Measurements from ENCODE around the gene PNMA6E.

The PNMA6E gene

GRCh38 chrX:153435845-153436244, 34.7 kb upstream of the PNMA6E start:
- no peak for DNase-seq (ENCODE audit: low read depth)

- no peak for DNase-seq (ENCODE audit: low read depth)
Observed at GRCh38 chrX:153434801-153435200, 33.7 kb upstream of the PNMA6E start.

- DNase-seq (ENCODE audit: low read depth) = no peak
Observed at GRCh38 chrX:153433781-153434285, 32.7 kb upstream of the PNMA6E start.

- DNase-seq (ENCODE audit: low read depth) = no peak
Observed at GRCh38 chrX:153433161-153433680, 32.1 kb upstream of the PNMA6E start.

GRCh38 chrX:153430796-153431195, 29.6 kb upstream of the PNMA6E start:
- no peak for DNase-seq (ENCODE audit: low read depth)

GRCh38 chrX:153426204-153426603, 25.1 kb upstream of the PNMA6E start:
- DNase-seq (ENCODE audit: low read depth) = no peak

- no peak for DNase-seq (ENCODE audit: low read depth)
Observed at GRCh38 chrX:153423652-153424051, 22.5 kb upstream of the PNMA6E start.

GRCh38 chrX:153421856-153422255, 20.7 kb upstream of the PNMA6E start:
- no peak for DNase-seq (ENCODE audit: low read depth)

- DNase-seq (ENCODE audit: low read depth) = no peak
Observed at GRCh38 chrX:153420851-153421599, 19.9 kb upstream of the PNMA6E start.

- no peak for DNase-seq (ENCODE audit: low read depth)
Observed at GRCh38 chrX:153417637-153418036, 16.5 kb upstream of the PNMA6E start.

- no peak for DNase-seq (ENCODE audit: low read depth)
Observed at GRCh38 chrX:153416781-153417450, 15.8 kb upstream of the PNMA6E start.

GRCh38 chrX:153414856-153415510, 13.8 kb upstream of the PNMA6E start:
- no peak for DNase-seq (ENCODE audit: low read depth)

- DNase-seq (ENCODE audit: low read depth) = no peak
Observed at GRCh38 chrX:153413731-153414130, 12.6 kb upstream of the PNMA6E start.

GRCh38 chrX:153412746-153413720, 11.9 kb upstream of the PNMA6E start:
- DNase-seq (ENCODE audit: low read depth) = no peak

GRCh38 chrX:153411988-153412574, 10.9 kb upstream of the PNMA6E start:
- no peak for DNase-seq (ENCODE audit: low read depth)

GRCh38 chrX:153411255-153411987, 10.3 kb upstream of the PNMA6E start, which contains the start of gene ZFP92:
TSS of gene ZFP92 (plus strand) at chrX:153411472. CDS start at chrX:153418323, 6,851 bp downstream.
- no peak for DNase-seq (ENCODE audit: low read depth)

GRCh38 chrX:153410888-153411254, 9.7 kb upstream of the PNMA6E start:
- DNase-seq (ENCODE audit: low read depth) = no peak

- DNase-seq (ENCODE audit: low read depth) = no peak
Observed at GRCh38 chrX:153410373-153410772, 9.2 kb upstream of the PNMA6E start.

- DNase-seq (ENCODE audit: low read depth) = no peak
Observed at GRCh38 chrX:153409414-153410101, 8.4 kb upstream of the PNMA6E start.

All from T follicular helper cell (primary cell).